Thoracic aorta (tissue), 2 donors: ENCODE measurements around the gene CXCL17. TPM values are rescaled to one million over a fixed set of nuclear protein-coding genes. Genes with fewer than 3 reads are reported as not detected.

ENCODE experiments used
- ATAC-seq: fragments of 150-250 bp; one replicate; pipeline ENCODE4 v1.8.0; 2017; ENCODE audit warnings: low read depth; ENCODE audit not compliant: insufficient number of reproducible peaks, low FRiP score
- DNase-seq: peaks from one replicate; pipeline ENCODE4 v3.0.0-alpha.2; 2020; ENCODE audit warnings: low spot score
- H3K27ac ChIP-seq, 2 donors: fragments of 200-600 bp; sonication (generic); 1 replicate in 1 of 2; 2 replicates in 1 of 2; pipeline ENCODE4 v1.5.1; 2016; ENCODE audit warnings: mild to moderate bottlenecking in 2 of 2, moderate library complexity in 2 of 2
- H3K27me3 ChIP-seq: fragments of 200-600 bp; sonication (generic); replicated peaks from 2 replicates; pipeline ENCODE4 v1.6.0; 2016; ENCODE audit warnings: mild to moderate bottlenecking; ENCODE audit not compliant: insufficient read depth
- H3K36me3 ChIP-seq: fragments of 200-600 bp; sonication (generic); one replicate; pipeline ENCODE4 v1.5.1; 2016
- H3K4me1 ChIP-seq, 2 donors: fragments of 200-600 bp; sonication (generic); 1 replicate in 1 of 2; 2 replicates in 1 of 2; pipeline versions ENCODE4 v1.5.1 to v1.6.0; 2016; ENCODE audit warnings: low read depth in 2 of 2, mild to moderate bottlenecking in 1 of 2; ENCODE audit not compliant: control insufficient read depth in 1 of 2
- H3K4me3 ChIP-seq: fragments of 200-600 bp; sonication (generic); 2 replicates; pipeline ENCODE4 v1.5.1; 2016; ENCODE audit warnings: mild to moderate bottlenecking
- H3K9me3 ChIP-seq: fragments of 200-600 bp; sonication (generic); 2 replicates; pipeline ENCODE4 v1.5.1; 2016
- total RNA-seq, 2 donors: library from RNA; depleted of rRNA; stranded (reverse); fragments of >200 nt; gene quantifications; one replicate each; pipeline versions ENCODE4 v1.1.0 to v1.2.3, GENCODE V29; 2016
- TF ChIP-seq, protein P1 (sequence below): fragments of 200-600 bp; sonication (generic); IDR thresholded peaks from one replicate; pipeline ENCODE4 v1.5.1; 2019; ENCODE audit warnings: antibody characterized with exemption

CXCL17 gene
- total RNA-seq, 2 donors from 2014 or later: 1.6 TPM; not detected in 1

DNA sequence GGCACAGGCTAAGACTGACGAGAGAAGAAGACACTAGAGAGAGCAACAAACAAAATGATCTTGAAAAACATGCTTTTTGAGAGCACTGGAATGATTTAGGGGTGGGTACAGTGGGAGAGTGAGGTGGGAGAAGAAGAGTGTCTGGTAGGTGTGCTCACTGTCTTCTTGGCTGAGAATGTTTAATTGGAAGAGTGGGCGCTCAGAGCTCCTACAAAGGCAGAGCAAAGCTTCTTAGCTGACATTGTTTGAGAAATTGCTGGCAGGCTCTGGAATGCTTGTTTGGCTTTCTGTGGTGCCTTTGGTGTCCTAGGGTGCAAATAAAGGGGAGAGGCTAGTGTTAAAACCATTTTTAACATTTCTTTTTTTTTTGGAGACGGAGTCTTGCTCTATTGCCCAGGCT is 14.1 kb downstream of the CXCL17 start:
- ATAC-seq (no peak), DNase-seq (no peak)
- no peaks in the 10 kb centered on the region for H3K27me3 ChIP-seq

DNA sequence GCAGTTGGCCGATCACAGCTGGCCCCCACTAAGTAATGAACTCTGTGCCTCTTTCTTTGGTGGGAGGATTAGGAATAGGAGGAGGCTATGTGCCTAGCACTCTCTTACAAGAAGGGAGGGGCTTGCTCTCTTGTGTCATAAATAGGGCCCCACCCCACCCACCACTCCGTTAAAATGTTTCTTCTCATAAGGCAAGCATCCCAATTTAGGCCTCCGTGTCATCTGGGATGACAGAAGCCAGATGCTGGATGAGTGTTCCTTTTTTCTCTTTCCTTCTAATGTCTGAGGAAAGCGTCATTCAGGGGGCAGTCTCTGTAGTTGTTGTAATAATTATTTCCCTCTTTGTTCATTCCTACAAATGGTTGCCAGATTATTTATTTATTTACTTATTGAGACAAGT is 15.4 kb downstream of the CXCL17 start, which contains the start of gene LIPE:
LIPE (minus strand) TSS at position 76 of the 400 bp plus-strand sequence. CDS start 239 bp downstream, outside the sequence.
- ATAC-seq: no peak
- no peak for DNase-seq
- no peaks in the 10 kb centered on the region for H3K9me3 ChIP-seq
- TF ChIP-seq, protein P1, sequence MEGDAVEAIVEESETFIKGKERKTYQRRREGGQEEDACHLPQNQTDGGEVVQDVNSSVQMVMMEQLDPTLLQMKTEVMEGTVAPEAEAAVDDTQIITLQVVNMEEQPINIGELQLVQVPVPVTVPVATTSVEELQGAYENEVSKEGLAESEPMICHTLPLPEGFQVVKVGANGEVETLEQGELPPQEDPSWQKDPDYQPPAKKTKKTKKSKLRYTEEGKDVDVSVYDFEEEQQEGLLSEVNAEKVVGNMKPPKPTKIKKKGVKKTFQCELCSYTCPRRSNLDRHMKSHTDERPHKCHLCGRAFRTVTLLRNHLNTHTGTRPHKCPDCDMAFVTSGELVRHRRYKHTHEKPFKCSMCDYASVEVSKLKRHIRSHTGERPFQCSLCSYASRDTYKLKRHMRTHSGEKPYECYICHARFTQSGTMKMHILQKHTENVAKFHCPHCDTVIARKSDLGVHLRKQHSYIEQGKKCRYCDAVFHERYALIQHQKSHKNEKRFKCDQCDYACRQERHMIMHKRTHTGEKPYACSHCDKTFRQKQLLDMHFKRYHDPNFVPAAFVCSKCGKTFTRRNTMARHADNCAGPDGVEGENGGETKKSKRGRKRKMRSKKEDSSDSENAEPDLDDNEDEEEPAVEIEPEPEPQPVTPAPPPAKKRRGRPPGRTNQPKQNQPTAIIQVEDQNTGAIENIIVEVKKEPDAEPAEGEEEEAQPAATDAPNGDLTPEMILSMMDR: no peak
- H3K4me1 ChIP-seq: peaks cover 9 to 17% of the 10 kb centered on the region in 2 donors
- no peaks in the 10 kb centered on the region for H3K36me3 ChIP-seq
- no peaks in the 10 kb centered on the region for H3K27me3 ChIP-seq
- no peak within 1 kb of the TSS for H3K4me3 ChIP-seq
- H3K27ac ChIP-seq: no peak within 1 kb of the TSS

More for the DNA sequence above, 14.1 kb downstream of the CXCL17 start:
- peaks cover 7% of the 10 kb centered on the region in 2 donors for H3K4me1 ChIP-seq
- no peak overlapping the region for H3K27ac ChIP-seq
- H3K36me3 ChIP-seq: no peaks in the 10 kb centered on the region
- TF ChIP-seq, protein P1: no peak
- no peak overlapping the region for H3K4me3 ChIP-seq
- H3K9me3 ChIP-seq: no peaks in the 10 kb centered on the region

DNA sequence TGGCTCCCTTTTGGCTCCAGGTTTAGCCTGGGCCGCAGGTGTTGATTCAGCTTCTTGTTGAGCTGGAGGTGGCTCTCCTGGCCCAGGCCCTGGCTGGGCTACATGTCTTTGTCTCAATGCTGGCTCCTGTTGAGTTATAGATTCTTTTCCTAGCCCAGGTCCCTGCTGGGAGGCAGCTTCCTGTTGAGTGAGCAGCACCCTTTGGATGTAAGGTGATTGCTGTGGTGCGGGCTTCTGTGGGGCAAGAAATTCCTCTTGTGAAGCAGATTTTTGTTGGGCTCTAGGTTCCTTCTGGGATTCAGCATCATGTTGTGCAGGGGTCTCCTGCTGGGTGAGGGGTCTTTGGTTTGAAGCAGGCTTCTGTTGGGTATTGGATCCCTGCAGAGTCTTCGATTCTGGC is 16.1 kb downstream of the CXCL17 start:
- TF ChIP-seq, protein P1: no peak
- Histone ChIP-seq H3K27ac (no peak overlapping the region), H3K4me3 (no peak overlapping the region), H3K27me3 (no peaks in the 10 kb centered on the region), H3K9me3 (no peaks in the 10 kb centered on the region), H3K4me1 (peaks cover 9 to 17% of the 10 kb centered on the region in 2 donors), H3K36me3 (no peaks in the 10 kb centered on the region)
- DNase-seq (no peak), ATAC-seq (no peak)

DNA sequence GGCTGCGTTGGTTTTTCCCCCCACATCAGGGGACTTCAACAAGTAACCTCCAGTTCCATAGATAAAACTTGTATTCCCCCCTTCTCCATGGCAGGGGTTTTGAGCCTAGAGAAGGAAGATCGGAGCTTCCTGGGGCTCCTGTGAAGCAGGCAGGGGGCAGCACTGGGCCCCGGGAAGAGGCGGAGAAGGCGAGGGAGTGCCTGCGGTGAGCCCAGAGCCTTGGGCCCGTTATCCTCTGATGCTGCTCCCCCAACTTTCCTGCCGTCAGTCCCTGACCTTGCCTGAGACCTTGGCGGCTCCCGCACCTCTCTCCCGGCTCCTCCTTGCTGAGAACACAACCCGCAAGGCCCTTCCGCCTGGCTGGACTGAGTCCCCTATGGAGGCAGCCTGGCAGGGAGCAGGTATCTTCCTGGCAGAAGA is 18.0 kb downstream of the CXCL17 start:
- Histone ChIP-seq H3K4me1 (peaks cover 9 to 17% of the 10 kb centered on the region in 2 donors), H3K4me3 (no peak overlapping the region), H3K36me3 (no peaks in the 10 kb centered on the region), H3K27ac (no peak overlapping the region), H3K27me3 (no peaks in the 10 kb centered on the region), H3K9me3 (no peaks in the 10 kb centered on the region)
- TF ChIP-seq, protein P1: no peak
- DNase-seq (no peak), ATAC-seq (no peak)

DNA sequence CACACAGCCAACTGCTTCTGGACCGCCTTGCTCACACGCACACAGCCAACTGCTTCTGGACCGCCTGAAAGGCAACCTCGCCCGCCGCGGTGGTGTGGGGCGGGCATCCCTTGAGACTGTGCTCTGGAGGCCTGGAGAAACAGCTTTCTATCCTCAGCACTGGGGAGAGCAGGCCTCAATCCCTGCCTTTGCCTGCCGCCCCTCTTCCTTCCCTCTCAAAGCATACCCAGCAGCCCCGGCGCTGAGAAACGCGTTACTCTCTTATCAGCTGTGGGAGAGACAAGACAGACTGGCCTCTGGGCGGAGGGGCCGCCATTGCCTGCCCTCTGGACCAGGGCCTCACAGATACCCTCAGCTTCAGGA is 18.4 kb downstream of the CXCL17 start:
- Histone ChIP-seq H3K4me1 (peaks cover 9 to 17% of the 10 kb centered on the region in 2 donors), H3K9me3 (no peaks in the 10 kb centered on the region), H3K4me3 (peak overlapping the region; percentile 85), H3K27me3 (no peaks in the 10 kb centered on the region), H3K36me3 (no peaks in the 10 kb centered on the region), H3K27ac (no peak overlapping the region)
- ATAC-seq: no peak
- TF ChIP-seq, protein P1: no peak
- DNase-seq: no peak
